Activated CD4-positive, alpha-beta T cell treated with anti-CD3 and anti-CD28 coated beads, Interleukin-2, amount 50 U/mL, for 4 hours (primary cell): ENCODE measurements around the gene HOXA5.

Experiments
- DNase-seq, 2 experiments: peaks; one replicate each; pipeline ENCODE4 v3.0.0-alpha.2; 2020

The HOXA5 gene

GRCh38 chr7:27182285-27182841, 38.9 kb upstream of the HOXA5 start:
- no peak for DNase-seq

GRCh38 chr7:27181795-27182275, 38.4 kb upstream of the HOXA5 start:
- DNase-seq: no peak

- no peak for DNase-seq
Measured at GRCh38 chr7:27180431-27181420, 37.2 kb upstream of the HOXA5 start.

GRCh38 chr7:27179503-27180430, 36.3 kb upstream of the HOXA5 start:
- peak; percentile 41 to 46 for DNase-seq

- no peak for DNase-seq
Measured at GRCh38 chr7:27179030-27179429, 35.5 kb upstream of the HOXA5 start.

GRCh38 chr7:27178366-27178765, 34.9 kb upstream of the HOXA5 start:
- no peak for DNase-seq

- no peak for DNase-seq
Measured at GRCh38 chr7:27177795-27178320, 34.4 kb upstream of the HOXA5 start.

- no peak for DNase-seq
Measured at GRCh38 chr7:27176962-27177794, 33.7 kb upstream of the HOXA5 start.

GRCh38 chr7:27176524-27176845, 33.0 kb upstream of the HOXA5 start:
- no peak for DNase-seq

- no peak for DNase-seq
Measured at GRCh38 chr7:27175626-27176523, 32.4 kb upstream of the HOXA5 start.

GRCh38 chr7:27174874-27175625, 31.6 kb upstream of the HOXA5 start:
- DNase-seq: no peak

- DNase-seq: no peak
Measured at GRCh38 chr7:27173956-27174873, 30.7 kb upstream of the HOXA5 start, which contains the start of gene HOXA10. Gene HOXA10 (minus strand): TSS chr7:27174320. CDS start chr7:27174306, 14 bp downstream.

GRCh38 chr7:27173511-27173955, 30.1 kb upstream of the HOXA5 start:
- DNase-seq: no peak

GRCh38 chr7:27172823-27173510, 29.5 kb upstream of the HOXA5 start:
- no peak for DNase-seq

- no peak for DNase-seq
Measured at GRCh38 chr7:27172315-27172774, 28.9 kb upstream of the HOXA5 start.

- no peak for DNase-seq
Measured at GRCh38 chr7:27171637-27172314, 28.3 kb upstream of the HOXA5 start.

- no peak for DNase-seq
Measured at GRCh38 chr7:27171325-27171636, 27.8 kb upstream of the HOXA5 start.
